PC-9 (cell line): ENCODE results near the gene ERP27. TPM values are rescaled to one million over a fixed set of nuclear protein-coding genes. Genes with fewer than 3 reads are reported as not detected.

Experiments
- BruUV-seq: library from RNA; stranded (reverse); fragments of 400-500 nt; replicated peaks from 2 replicates; lab custom pipeline; 2021; lab: Mats Ljungman, UMichigan
- CTCF ChIA-PET: fragments of 300-600 bp; sonication (Branson Sonifier 250); formaldehyde crosslinking; loops from one replicate; lab custom pipeline; 2022; ENCODE audit warnings: antibody characterized with exemption; lab: Charles Lee
- POLR2A ChIA-PET: fragments of 300-600 bp; sonication (Branson Sonifier 250); formaldehyde crosslinking; loops from one replicate; lab custom pipeline; 2022; ENCODE audit warnings: antibody characterized with exemption; ENCODE audit not compliant: unreplicated experiment; lab: Charles Lee
- DNase-seq, 2 experiments: peaks; one replicate each; pipeline versions ENCODE4 v3.0.0 to v3.0.0-alpha.2; 2015 to 2022; ENCODE audit warnings: mixed read lengths in 1 of 2
- H2AFZ ChIP-seq: fragments of 200-600 bp; sonication (generic); 2 replicates; pipeline ENCODE4 v1.8.1; 2017; ENCODE audit warnings: antibody characterized with exemption
- H3F3A ChIP-seq: fragments of 200-600 bp; sonication (generic); 2 replicates; pipeline ENCODE4 v1.8.1; 2017; ENCODE audit warnings: antibody characterized with exemption, mild to moderate bottlenecking, low read depth; ENCODE audit not compliant: insufficient read depth
- H3K27ac ChIP-seq: fragments of 200-600 bp; sonication (generic); 2 replicates; pipeline ENCODE4 v1.6.1; 2016; ENCODE audit warnings: mixed run types
- H3K27me3 ChIP-seq: fragments of 200-600 bp; sonication (generic); 2 replicates; pipeline ENCODE4 v1.6.1; 2016; ENCODE audit warnings: low read depth, mixed run types; ENCODE audit not compliant: insufficient read depth
- H3K36me3 ChIP-seq: fragments of 200-600 bp; sonication (generic); 2 replicates; pipeline ENCODE4 v1.6.1; 2016; ENCODE audit warnings: low read depth, mixed run types
- H3K4me1 ChIP-seq: fragments of 200-600 bp; sonication (generic); replicated peaks from 2 replicates; pipeline ENCODE4 v1.6.1; 2016; ENCODE audit warnings: mixed run types; ENCODE audit not compliant: insufficient read depth
- H3K4me2 ChIP-seq: fragments of 200-600 bp; sonication (generic); 2 replicates; pipeline ENCODE4 v1.6.1; 2017; ENCODE audit warnings: mixed run types
- H3K4me3 ChIP-seq: fragments of 200-600 bp; sonication (generic); 2 replicates; pipeline ENCODE4 v1.6.1; 2016; ENCODE audit warnings: mixed run types
- H3K79me2 ChIP-seq: fragments of 200-600 bp; sonication (generic); 2 replicates; pipeline ENCODE4 v1.6.1; 2017; ENCODE audit warnings: low read depth, mixed run types
- H3K9me2 ChIP-seq: fragments of 200-600 bp; sonication (generic); 2 replicates; pipeline ENCODE4 v1.8.1; 2017; ENCODE audit warnings: mild to moderate bottlenecking; ENCODE audit not compliant: insufficient read depth
- H3K9me3 ChIP-seq: fragments of 200-600 bp; sonication (generic); 2 replicates; pipeline ENCODE4 v1.8.1; 2016; ENCODE audit warnings: low read depth; ENCODE audit not compliant: insufficient read depth
- H4K20me1 ChIP-seq: fragments of 200-600 bp; sonication (generic); 2 replicates; pipeline ENCODE4 v1.8.1; 2017; ENCODE audit not compliant: insufficient read depth
- CTCF ChIP-seq: fragments of 200-600 bp; sonication (generic); conservative IDR thresholded peaks from 2 replicates; pipeline ENCODE4 v1.6.1; 2017; ENCODE audit warnings: mixed run types, antibody characterized with exemption, mild to moderate bottlenecking, moderate library complexity
- EZH2 ChIP-seq: fragments of 200-600 bp; sonication (generic); IDR thresholded peaks from 2 replicates; pipeline ENCODE4 v1.8.0; 2017; ENCODE audit warnings: antibody characterized with exemption, low read depth
- intact Hi-C: fragments of 100-400 bp; cut with micrococcal nuclease; formaldehyde crosslinking; loops from one replicate; pipeline ENCODE4 v1.10.0; 2022; ENCODE audit not compliant: unreplicated experiment
- total RNA-seq: library from RNA; stranded (reverse); gene quantifications from 2 replicates; pipeline ENCODE4 v1.2.3, GENCODE V29; 2021

Gene ERP27
- total RNA-seq, 1 experiment from 2014 or later: 33.4 TPM

DNA sequence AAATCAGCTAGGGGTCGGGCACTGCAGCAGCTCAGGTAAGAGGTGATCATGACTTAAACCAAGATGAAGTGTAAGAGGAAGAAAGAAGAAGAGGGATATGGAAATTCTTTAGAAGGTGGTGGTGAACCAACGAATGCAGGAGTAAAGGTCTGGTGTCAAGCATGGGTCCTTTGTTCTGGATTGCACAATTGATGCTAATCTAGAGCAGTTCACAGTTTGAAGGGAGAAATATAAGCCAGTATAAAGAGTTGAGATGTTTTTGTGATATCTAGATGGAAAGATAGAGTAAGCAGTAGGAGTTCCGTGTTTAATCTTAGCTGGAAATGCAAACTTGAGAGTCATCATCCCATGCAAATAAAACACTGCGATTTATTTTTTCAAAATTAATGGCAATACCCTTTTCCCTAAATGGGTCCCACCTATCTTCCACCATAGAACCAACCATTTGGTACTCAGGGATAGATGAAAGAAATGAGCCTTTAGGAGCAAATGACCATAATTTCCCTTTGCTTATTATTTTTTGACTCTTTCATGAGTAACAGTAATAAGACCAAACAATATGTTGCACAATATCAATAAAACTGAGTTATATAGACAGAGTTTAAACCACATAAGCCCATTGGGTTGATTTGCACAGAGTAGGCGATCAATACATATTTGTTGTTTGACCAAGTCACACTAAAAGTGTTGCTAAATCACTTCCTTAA, 37.7 kb downstream of the ERP27 start:
- no TSS peak for BruUV-seq
- POLR2A ChIA-PET: no interaction called here

GRCh38 chr12:14896521-14897169, 41.7 kb downstream of the ERP27 start:
- H3K27ac ChIP-seq: no peak overlapping the region
- no peaks in the 10 kb centered on the region for H4K20me1 ChIP-seq
- DNase-seq: no peak
- H3K27me3 ChIP-seq: no peaks in the 10 kb centered on the region
- intact Hi-C loops: no loop called here
- no peak overlapping the region for H3K4me3 ChIP-seq
- no TSS peak for BruUV-seq
- H3K79me2 ChIP-seq: no peaks in the 10 kb centered on the region
- no peaks in the 10 kb centered on the region for H3K36me3 ChIP-seq
- no peak overlapping the region for H3K4me2 ChIP-seq
- ChIA-PET CTCF (no interaction called here), POLR2A (no interaction called here)
- TF ChIP-seq EZH2: no peak
- TF ChIP-seq CTCF: no peak
- H3K9me3 ChIP-seq: no peaks in the 10 kb centered on the region
- H3K4me1 ChIP-seq: no peaks in the 10 kb centered on the region
- no peaks in the 10 kb centered on the region for H3F3A ChIP-seq
- peaks cover 4% of the 10 kb centered on the region; the same call in 1 of the 2 replicates for H3K9me2 ChIP-seq
- no peak overlapping the region for H2AFZ ChIP-seq

More for the DNA sequence above, 37.7 kb downstream of the ERP27 start:
- TF ChIP-seq EZH2 (no peak), CTCF (no peak)
- Histone ChIP-seq H3F3A (no peaks in the 10 kb centered on the region), H3K9me2 (peaks cover 4% of the 10 kb centered on the region; the same call in 1 of the 2 replicates), H3K27ac (no peak overlapping the region), H3K4me2 (no peak overlapping the region), H2AFZ (no peak overlapping the region; the same call in 1 of the 2 replicates), H4K20me1 (no peaks in the 10 kb centered on the region), H3K4me1 (no peaks in the 10 kb centered on the region), H3K27me3 (no peaks in the 10 kb centered on the region), H3K4me3 (no peak overlapping the region), H3K36me3 (no peaks in the 10 kb centered on the region), H3K9me3 (no peaks in the 10 kb centered on the region), H3K79me2 (no peaks in the 10 kb centered on the region)
- CTCF ChIA-PET: no interaction called here
- intact Hi-C loops: no loop called here
- DNase-seq: no peak

- Histone ChIP-seq H3K9me3 (no peaks in the 10 kb centered on the region; the same call in 1 of the 2 replicates), H3K4me2 (no peak overlapping the region), H3K79me2 (no peaks in the 10 kb centered on the region), H3K27ac (no peak overlapping the region), H4K20me1 (no peaks in the 10 kb centered on the region), H2AFZ (no peak overlapping the region), H3K4me1 (no peaks in the 10 kb centered on the region), H3K9me2 (peaks cover 4% of the 10 kb centered on the region; the same call in 1 of the 2 replicates), H3K27me3 (no peaks in the 10 kb centered on the region), H3K36me3 (no peaks in the 10 kb centered on the region), H3F3A (no peaks in the 10 kb centered on the region), H3K4me3 (no peak overlapping the region)
- POLR2A ChIA-PET: interaction anchor here (0.7 kb wide), 2 partner anchors 17 to 84 kb away, joined by 5 to 11 read pairs; no protein-coding TSS in a partner anchor
- no peak for DNase-seq
- no TSS peak for BruUV-seq
- CTCF ChIA-PET: no interaction called here
- no peak for TF ChIP-seq CTCF
- TF ChIP-seq EZH2: no peak
- intact Hi-C loops: no loop called here
These were observed 44.7 kb downstream of the ERP27 start for GRCh38 chr12:14893506-14894250.
